ENCODE results near the gene TMC6. TPM values are rescaled to one million over a fixed set of nuclear protein-coding genes. Genes with fewer than 3 reads are reported as not detected.

TMC6 gene, protein sequence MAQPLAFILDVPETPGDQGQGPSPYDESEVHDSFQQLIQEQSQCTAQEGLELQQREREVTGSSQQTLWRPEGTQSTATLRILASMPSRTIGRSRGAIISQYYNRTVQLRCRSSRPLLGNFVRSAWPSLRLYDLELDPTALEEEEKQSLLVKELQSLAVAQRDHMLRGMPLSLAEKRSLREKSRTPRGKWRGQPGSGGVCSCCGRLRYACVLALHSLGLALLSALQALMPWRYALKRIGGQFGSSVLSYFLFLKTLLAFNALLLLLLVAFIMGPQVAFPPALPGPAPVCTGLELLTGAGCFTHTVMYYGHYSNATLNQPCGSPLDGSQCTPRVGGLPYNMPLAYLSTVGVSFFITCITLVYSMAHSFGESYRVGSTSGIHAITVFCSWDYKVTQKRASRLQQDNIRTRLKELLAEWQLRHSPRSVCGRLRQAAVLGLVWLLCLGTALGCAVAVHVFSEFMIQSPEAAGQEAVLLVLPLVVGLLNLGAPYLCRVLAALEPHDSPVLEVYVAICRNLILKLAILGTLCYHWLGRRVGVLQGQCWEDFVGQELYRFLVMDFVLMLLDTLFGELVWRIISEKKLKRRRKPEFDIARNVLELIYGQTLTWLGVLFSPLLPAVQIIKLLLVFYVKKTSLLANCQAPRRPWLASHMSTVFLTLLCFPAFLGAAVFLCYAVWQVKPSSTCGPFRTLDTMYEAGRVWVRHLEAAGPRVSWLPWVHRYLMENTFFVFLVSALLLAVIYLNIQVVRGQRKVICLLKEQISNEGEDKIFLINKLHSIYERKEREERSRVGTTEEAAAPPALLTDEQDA
- total RNA-seq: 7.3 and 14.2 TPM in 2 replicates

DNA sequence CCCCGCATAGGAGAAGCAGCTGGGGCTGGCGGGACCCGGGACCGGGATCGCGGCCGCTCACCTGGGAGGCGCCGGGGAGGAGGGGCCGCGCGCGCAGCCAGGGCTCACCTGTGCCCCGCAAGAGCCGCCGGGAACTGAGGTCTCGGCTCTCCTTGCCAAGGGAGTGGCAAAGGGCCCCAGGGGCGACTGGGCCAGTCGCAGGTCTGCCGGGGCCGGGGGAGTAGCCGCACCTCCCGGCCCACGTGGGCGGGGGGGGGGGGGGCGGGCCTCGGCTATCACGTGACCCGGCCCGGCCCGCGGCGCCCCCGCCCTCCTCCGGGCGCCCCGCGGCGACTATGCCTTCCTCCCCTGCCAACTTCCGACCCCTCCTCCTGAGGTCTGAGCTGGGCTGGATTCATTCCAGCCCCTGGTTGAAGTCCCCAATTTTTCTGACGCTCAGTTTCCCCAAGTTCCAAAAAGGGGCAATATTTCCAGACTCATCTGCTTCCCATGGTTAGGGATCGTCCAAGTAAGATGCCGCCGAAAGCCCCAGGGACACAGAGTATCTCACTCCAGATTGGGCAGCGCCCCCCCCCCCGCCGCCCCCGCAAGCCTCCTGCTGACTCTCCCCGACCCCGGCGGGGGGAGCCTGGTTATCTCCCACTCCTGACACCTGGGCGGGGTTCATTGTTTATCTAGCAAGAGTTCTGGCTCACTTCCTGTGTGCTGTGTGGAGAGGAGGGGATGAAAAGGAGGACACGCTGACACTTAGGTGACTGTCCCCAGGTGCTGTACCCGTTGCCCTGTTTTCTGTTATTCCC lies at the start of gene TMC6:
TSS of gene TMC6 (minus strand) at position 205 of the 800 bp plus-strand sequence. CDS start 1,923 bp downstream, outside the sequence.

DNA sequence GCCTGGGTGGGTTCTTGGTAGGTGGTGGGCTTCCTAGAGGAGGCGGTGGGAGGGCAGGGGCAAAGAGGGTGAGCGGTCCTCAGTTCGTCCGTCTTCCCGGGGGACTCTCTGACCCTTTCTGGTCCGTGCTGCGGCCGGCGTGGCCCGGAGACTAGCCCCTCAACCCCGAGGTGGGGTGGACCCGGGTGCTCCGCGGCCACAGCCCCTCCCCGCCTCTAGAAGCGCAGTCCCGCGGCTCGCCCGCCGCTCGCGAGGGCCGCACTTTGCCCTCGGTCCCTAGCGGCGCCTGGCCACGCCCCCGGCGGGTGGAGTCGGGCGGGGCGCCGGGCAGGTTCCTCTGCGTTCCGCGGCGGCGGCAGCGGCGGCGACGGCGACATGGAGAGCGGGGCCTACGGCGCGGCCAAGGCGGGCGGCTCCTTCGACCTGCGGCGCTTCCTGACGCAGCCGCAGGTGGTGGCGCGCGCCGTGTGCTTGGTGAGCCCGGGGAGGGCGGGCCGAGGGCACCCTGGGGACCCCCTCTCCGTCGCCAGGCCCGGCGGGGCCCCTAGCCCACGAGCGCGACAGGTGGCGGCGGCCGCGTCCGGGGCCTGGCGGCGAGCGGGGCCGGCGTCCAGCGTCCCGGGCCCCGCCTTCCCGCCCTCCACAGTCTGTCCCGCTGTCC lies 39.8 kb upstream of the TMC6 start, which contains the start of gene SYNGR2:
TSS of gene SYNGR2 (plus strand) at position 340 of the 661 bp plus-strand sequence. CDS start at position 376, 36 bp downstream.

DNA sequence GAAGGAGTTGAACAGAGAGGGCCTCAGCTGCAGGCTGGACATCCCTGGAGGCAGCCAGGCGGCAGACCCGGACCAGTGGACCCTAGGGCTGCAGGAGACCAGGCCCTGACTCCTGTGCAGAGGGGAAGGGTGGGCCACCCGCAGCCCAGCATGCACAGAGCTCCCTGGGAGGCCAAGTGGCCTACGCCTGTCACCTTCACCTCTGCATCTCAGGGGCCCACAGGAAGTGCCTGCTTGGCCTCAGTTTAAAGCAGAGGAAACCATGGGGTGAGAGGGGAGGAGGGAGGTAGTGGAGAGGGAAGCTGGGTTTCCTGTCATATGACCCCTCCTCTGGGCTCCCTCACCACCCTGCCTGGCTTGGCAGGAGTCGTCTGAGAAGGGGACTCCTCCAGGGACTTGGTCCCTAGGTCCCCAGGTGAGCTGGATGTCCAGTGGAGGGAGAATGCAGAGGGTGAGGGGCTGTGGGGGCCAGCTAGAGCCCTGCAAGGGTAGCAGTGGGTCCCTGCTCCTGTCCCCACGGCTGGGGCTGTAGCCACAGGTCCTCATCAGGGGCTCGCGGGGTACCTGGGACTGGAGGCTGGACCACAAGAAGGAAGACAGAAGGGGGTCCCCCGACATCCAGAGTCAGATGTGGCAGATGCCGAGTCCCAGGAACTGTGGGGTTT lies 2.0 kb upstream of the TMC6 start, which contains the start of gene TMC8:
TSS of gene TMC8 (plus strand) at position 335 of the 665 bp plus-strand sequence. CDS start 818 bp downstream, outside the sequence.

Small RNAs within 50 kb of the gene (small RNA-seq; reads per million reads assigned to genes)
- gene RNU6-625P (ENCODE audit: low replicate concordance): not detected

Other genes starting within 250 kb of the TMC6 start
- gene TNRC6C, start 170.1 kb downstream of the TMC6 start, total RNA-seq: 5.5 and 8.9 TPM in 2 replicates
- not detected in 2 replicates for gene TMC8, start 2.0 kb upstream of the TMC6 start, total RNA-seq
- gene C17orf99, start 17.6 kb upstream of the TMC6 start, total RNA-seq: not detected in 2 replicates
- gene SYNGR2, start 39.8 kb upstream of the TMC6 start, total RNA-seq: 14.0 and 50.1 TPM in 2 replicates
- gene TK1, start 58.3 kb upstream of the TMC6 start, total RNA-seq: 14.7 and 156 TPM in 2 replicates
- gene AFMID, start 58.6 kb upstream of the TMC6 start, total RNA-seq: 20.5 and 29.1 TPM in 2 replicates
- gene BIRC5, start 85.5 kb upstream of the TMC6 start, total RNA-seq: 4.6 and 67.0 TPM in 2 replicates
- not detected in 2 replicates for gene TMEM235, start 102.9 kb upstream of the TMC6 start, total RNA-seq
- 38.3 and 66.0 TPM in 2 replicates for gene SOCS3, start 231.3 kb upstream of the TMC6 start, total RNA-seq
- 40.9 and 53.0 TPM in 2 replicates for gene PGS1, start 249.9 kb upstream of the TMC6 start, total RNA-seq

Data from placental pericyte (primary cell).